Stimulated activated CD8-positive, alpha-beta memory T cell treated with anti-CD3 and anti-CD28 coated beads, Interleukin-7, amount 100 ng/mL, for 4 hours (primary cell): ENCODE data around the gene CHAF1A.

Experiments used
- DNase-seq, 2 donors: peaks; one replicate each; pipeline ENCODE4 v3.0.0-alpha.2; 2020; ENCODE audit warnings: low read depth in 2 of 2

The CHAF1A gene

GRCh38 chr19:4367336-4367723 is 35.1 kb upstream of the CHAF1A start:
- no peak for DNase-seq

DNA sequence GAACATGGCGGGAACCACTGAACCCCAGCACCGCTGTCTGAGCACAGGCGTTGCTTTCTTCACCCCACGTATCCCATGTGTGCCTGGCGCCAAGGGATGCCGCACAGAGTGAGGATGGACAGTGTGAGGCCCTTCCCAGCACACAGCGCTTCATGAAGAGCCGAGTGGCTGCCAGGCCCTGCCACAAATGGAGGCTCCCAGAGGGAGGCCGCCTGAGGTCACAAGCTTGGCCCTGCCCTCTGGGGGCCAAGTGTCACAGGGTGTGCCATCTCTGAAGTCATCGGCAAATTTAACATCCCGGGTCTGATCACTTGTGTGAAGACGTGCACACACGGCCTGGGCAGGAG is 34.7 kb upstream of the CHAF1A start:
- no peak for DNase-seq

- no peak for DNase-seq
These were observed 34.2 kb upstream of the CHAF1A start for GRCh38 chr19:4368128-4368820.

DNA sequence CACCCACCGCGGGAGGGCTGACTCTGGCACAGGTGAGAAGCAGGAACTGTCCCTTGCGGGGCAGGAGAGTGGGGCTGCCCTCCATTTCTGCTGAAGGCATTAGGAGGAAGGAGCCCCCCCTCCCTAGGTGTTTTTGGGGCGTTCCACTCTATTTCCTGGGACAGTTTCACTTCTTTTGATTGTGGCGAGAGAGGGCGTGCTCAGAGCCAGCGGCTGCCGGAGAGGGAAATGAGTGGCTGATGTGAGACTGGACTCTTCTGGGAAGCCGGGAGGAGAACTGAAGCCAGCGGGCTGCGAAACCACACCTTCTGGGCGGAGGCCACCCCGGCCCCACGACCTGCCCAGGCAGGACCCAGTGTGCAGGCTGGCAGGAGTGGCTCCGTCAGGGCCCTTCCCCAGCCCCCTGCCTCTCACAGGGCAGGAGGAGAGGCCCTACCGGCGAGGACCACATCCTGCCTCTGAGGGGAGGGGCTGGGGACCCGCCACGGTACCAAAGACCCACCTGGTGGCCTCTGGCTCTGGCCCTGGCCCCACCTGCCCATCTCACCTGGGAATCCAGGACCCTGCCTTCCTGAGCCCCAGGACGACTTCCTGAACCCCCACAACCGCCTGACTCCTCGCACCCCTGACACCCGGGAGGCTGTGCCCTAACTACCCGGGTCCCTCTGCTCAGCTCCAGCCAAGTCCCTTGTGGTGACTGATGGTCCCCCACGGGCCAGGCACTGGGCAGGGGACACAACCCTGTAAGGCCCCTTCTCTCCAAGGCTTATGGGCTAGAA is 33.1 kb upstream of the CHAF1A start:
- peak; percentile 48 to 50 for DNase-seq

- peak; percentile 54 to 74 for DNase-seq
These were observed 32.6 kb upstream of the CHAF1A start for GRCh38 chr19:4369888-4370260.

DNA sequence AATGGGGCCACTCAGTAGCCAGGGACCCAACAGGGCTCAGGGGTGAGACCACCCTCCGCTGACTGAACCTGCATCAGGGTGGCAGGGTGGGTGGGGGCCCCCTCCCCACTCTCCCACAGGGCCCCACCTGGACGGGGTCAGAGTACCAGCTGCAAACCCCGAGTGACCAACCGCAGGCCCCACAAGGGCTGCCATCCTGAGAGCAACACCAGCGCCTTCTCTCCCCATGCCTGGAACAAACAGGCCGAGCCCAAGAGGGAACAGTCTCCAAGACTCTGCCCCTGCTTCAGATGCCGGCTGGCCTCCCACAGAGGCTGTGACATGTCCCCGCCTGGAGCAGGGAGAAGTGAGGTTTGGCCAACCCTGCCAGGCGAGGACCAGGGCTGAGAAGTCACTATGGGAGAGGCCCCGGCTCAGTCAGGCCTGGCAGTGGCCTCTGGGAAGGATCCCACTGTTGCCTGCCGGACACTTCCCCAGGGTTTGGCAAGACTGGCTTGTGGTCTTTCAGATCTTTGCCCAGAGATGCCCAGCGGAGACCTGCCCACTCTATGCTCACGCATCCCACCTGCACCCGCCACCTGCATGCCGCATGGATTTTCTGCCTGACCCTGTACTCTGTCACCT is 31.9 kb upstream of the CHAF1A start:
- DNase-seq, result no peak

- no peak for DNase-seq
These were observed 30.9 kb upstream of the CHAF1A start for GRCh38 chr19:4371247-4372164.

DNA sequence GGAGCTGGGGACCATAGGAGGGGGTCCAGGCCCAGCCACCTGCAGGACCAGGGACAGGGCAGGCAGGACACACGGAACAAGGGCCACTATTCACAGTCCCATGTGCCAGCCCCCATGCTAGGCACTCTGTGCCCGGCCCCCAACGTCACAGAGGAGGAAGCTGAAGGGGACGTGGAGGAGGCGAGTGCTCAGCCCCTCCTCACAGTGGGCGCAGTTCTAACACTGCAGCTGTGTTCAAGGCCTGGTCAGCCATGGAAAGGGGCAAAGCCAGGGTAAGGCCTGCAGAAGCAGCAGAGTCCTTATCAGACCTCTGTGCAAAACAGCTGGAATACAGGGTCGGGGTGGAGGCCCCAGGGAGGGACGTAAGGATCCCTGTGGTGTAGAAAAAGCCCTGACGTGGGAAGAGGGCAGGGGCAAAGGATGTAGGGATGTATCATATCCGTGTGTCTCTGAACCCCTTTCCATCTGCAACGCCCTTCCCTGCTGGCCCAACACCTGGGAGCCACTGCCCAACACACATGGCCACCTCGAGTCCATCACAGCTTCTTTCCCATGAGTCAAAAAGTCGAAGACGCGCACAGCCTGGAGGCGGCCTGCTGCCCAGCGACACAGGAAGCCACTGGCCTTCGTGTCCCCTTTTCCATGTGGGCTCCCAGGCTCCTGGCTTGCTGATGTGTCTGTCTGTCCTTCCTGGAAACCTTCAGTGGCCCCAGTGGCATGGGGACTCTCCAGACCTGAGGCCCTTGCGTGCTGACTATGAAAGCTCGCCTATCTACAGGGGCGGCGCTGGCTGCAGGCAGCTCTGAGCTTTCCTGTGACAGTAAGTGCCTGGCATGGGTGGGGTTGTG is 30.1 kb upstream of the CHAF1A start:
- no peak for DNase-seq

DNA sequence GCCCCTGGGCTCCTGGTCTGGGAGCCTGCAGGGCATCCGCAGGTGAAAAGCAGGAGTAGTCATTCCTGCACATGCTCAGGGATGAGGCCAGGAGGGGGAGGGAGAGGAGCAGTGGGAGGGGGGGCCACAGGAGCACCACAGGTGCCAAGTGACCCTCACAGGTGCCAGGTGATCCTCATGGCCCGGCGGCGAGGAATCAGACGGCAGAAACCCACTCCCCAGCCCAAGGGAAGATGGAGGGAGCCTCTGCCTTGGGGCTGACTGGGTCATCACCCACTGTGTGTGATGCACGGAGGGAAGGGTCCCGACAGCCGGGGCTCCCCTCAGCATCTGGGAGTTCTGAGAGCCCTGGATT is 29.4 kb upstream of the CHAF1A start:
- no peak for DNase-seq

GRCh38 chr19:4373601-4374497 is 28.6 kb upstream of the CHAF1A start:
- no peak for DNase-seq

GRCh38 chr19:4374498-4375163 is 27.8 kb upstream of the CHAF1A start:
- DNase-seq, result no peak

DNA sequence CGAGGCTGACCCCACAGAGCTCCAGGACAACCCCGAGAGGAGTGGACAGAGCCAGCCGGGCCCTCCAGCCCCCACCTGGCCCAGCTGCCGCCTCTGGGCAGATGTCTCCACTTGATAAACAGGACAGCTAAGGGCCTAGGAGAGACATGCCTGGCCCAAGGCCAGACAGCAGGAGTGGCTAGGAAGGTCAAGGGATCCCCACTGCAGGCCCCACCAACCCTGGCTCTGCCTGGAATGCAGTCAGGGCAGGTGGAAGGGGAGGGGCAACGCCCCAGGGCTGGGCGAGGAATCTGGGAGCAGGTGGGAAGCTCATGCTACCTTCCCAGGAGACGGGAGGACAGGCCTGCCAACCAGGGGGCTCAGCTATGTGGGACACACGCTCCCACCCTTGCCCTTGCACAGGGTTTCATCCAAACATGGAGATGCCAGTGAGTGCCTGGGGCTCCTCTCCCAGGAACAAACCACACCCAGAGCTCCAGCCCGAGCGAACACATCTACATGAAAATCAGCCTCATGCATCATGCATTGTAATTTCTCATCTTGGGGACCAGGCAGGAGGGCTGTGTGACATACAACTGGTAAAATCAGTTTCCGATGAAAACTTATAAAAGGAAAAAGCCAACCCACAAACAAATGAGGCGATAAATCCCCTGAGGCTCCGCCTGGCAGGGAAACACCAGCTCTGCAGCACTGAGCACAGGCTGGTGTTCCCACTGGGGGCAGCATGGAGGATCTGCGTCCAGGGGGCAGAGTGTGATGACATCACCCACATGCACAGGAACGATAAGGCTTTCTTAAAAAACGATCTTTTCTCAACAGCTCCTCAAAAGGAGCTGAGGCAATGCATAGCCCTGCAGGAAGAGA is 27.0 kb upstream of the CHAF1A start:
- DNase-seq, result no peak

DNA sequence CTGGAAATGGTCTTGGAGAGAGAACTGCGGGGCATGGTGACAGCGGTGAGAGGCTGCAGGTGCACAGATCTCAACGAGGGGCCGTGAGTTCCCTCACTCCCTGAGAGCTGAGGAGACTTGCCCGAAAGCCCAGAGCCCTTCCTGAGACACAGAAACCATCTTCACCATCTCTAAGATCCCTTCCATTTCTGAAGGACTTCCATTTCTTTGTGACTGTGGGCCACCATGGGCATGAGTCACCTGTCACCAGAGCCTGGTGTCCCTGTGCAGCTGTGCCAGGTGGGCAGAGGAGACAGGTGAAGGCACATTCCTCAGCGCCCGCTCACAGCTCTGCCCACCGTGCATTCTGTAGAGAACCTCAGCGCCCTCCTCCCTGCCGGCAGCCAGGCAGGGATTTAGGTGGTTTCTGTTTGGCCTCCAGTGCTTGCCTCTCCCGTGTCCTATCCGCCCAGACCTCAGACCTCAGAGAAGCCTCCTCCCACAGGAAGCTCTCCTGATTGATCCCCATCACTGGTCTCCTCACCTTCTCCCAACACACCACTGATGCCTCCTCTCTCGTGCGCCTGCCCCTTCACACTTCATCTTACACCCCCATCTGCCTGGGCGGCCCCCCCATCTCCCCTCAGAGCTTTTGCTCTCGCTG is 26.3 kb upstream of the CHAF1A start:
- DNase-seq, result no peak

DNA sequence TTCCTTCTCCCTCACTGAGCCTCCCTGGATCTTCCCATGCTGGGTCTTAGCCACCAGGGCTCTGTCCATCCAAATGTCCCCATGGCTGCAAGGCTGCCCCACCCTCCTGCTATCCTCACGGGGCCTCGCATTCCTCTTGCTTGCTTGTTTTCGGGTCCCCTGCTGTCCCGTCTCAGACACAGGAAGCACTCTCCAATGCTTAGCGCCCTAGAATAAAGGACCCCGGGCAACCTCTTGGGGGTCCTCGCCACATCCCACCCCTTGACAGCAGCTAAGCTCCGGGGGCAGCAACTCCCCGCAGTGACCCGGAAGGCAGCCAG is 25.8 kb upstream of the CHAF1A start:
- DNase-seq, result no peak

GRCh38 chr19:4376991-4377781 is 25.3 kb upstream of the CHAF1A start:
- DNase-seq, result no peak

DNA sequence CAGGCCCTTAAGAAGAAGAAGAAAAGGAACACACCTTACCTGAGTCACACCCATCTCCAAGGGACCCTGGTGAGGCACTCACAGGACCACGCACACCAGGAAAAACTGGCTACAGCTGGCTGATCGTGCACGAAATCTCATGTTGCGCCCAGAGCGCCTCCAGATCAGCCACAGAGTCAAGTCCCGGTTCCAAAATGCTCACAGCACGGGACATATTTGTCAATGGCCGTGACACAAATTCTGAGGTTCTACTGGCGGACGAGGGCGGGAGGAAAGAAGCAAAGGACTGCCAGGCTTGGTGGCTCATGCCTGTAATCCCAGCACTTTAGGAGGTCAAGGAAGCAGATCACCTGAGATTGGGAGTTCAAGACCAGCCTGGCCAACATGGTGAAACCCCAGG is 23.6 kb upstream of the CHAF1A start:
- DNase-seq, result no peak
